Astrocyte (in vitro differentiated cells and primary cell): Measurements from ENCODE around the gene CDH19. TPM values are rescaled to one million over a fixed set of nuclear protein-coding genes. Genes with fewer than 3 reads are reported as not detected.

Experiments used
- DNase-seq: peaks from one replicate; pipeline ENCODE4 v3.0.0-alpha.2; 2010; ENCODE audit warnings: low read depth
- FAIRE-seq: peaks from 2 replicates; lab custom pipeline; 2011; peaks lifted over from hg19 to GRCh38; lab: Jason Lieb, UNC
- H2AFZ ChIP-seq: 2 replicates; pipeline ENCODE4 v1.6.0; 2012; ENCODE audit warnings: low read depth, low read length, inconsistent platforms
- H3K27ac ChIP-seq: 2 replicates; pipeline ENCODE4 v1.5.1; 2011; ENCODE audit warnings: low read depth, low read length, inconsistent platforms
- H3K27me3 ChIP-seq: 2 replicates; pipeline ENCODE4 v1.6.0; 2011; ENCODE audit warnings: low read length, inconsistent platforms; ENCODE audit not compliant: insufficient read depth
- H3K36me3 ChIP-seq: 2 replicates; pipeline ENCODE4 v1.5.1; 2011; ENCODE audit warnings: low read length, inconsistent platforms; ENCODE audit not compliant: insufficient read depth
- H3K4me1 ChIP-seq: 2 replicates; pipeline ENCODE4 v1.5.1; 2011; ENCODE audit warnings: low read length, inconsistent platforms; ENCODE audit not compliant: insufficient read depth
- H3K4me2 ChIP-seq: 2 replicates; pipeline ENCODE4 v1.6.0; 2012; ENCODE audit warnings: low read length, inconsistent platforms
- H3K4me3 ChIP-seq: 2 replicates; pipeline ENCODE4 v1.5.1; 2011; ENCODE audit warnings: low read depth, mild to moderate bottlenecking, low read length, inconsistent platforms; ENCODE audit not compliant: insufficient read depth
- H3K79me2 ChIP-seq: 2 replicates; pipeline ENCODE4 v1.6.0; 2012; ENCODE audit warnings: mild to moderate bottlenecking, low read length, inconsistent platforms; ENCODE audit not compliant: insufficient read depth
- H3K9ac ChIP-seq: 2 replicates; pipeline ENCODE4 v1.6.0; 2012; ENCODE audit warnings: mild to moderate bottlenecking, low read length, inconsistent platforms
- H3K9me3 ChIP-seq: 2 replicates; pipeline ENCODE4 v1.5.1; 2012; ENCODE audit warnings: low read depth, mild to moderate bottlenecking, low read length, inconsistent platforms; ENCODE audit not compliant: insufficient read depth
- H4K20me1 ChIP-seq: 2 replicates; pipeline ENCODE4 v1.6.0; 2012; ENCODE audit warnings: low read length, inconsistent platforms; ENCODE audit not compliant: insufficient read depth
- H3K27ac Mint-ChIP-seq: one replicate; pipeline ENCODE4 v1.8.0; 2021; ENCODE audit warnings: mild to moderate bottlenecking, mixed read lengths; ENCODE audit not compliant: unreplicated experiment
- H3K27me3 Mint-ChIP-seq: one replicate; pipeline ENCODE4 v1.8.0; 2021; ENCODE audit warnings: low read depth, mixed read lengths; ENCODE audit not compliant: unreplicated experiment
- H3K36me3 Mint-ChIP-seq: one replicate; pipeline ENCODE4 v1.8.0; 2021; ENCODE audit warnings: low read depth, mixed read lengths; ENCODE audit not compliant: unreplicated experiment
- H3K4me1 Mint-ChIP-seq: one replicate; pipeline ENCODE4 v1.8.0; 2021; ENCODE audit warnings: low read depth, mixed read lengths; ENCODE audit not compliant: unreplicated experiment
- H3K4me3 Mint-ChIP-seq: one replicate; pipeline ENCODE4 v1.8.0; 2021; ENCODE audit warnings: mild to moderate bottlenecking, moderate library complexity, mixed read lengths; ENCODE audit not compliant: unreplicated experiment
- H3K9me3 Mint-ChIP-seq: one replicate; pipeline ENCODE4 v1.8.0; 2021; ENCODE audit warnings: mild to moderate bottlenecking, mixed read lengths; ENCODE audit not compliant: unreplicated experiment
- EZH2 ChIP-seq: IDR thresholded peaks from 2 replicates; pipeline ENCODE4 v1.6.1; 2012; ENCODE audit warnings: mild to moderate bottlenecking, low read length, inconsistent platforms; ENCODE audit not compliant: insufficient read depth
- total RNA-seq: library from RNA; stranded (reverse); gene quantifications from 2 replicates; pipeline ENCODE4 v1.2.1, GENCODE V29; 2021
- TF ChIP-seq, protein P1 (sequence below): IDR thresholded peaks from 2 replicates; pipeline ENCODE4 v1.5.1; 2011; ENCODE audit warnings: low read depth, mild to moderate bottlenecking, inconsistent platforms, low read length, moderate library complexity; ENCODE audit not compliant: insufficient read depth

The CDH19 gene
- total RNA-seq, 1 donor from 2014 or later = not detected

GRCh38 chr18:66461344-66461743, 142.5 kb downstream of the CDH19 start:
- no peak overlapping the region for H3K27ac ChIP-seq

DNA sequence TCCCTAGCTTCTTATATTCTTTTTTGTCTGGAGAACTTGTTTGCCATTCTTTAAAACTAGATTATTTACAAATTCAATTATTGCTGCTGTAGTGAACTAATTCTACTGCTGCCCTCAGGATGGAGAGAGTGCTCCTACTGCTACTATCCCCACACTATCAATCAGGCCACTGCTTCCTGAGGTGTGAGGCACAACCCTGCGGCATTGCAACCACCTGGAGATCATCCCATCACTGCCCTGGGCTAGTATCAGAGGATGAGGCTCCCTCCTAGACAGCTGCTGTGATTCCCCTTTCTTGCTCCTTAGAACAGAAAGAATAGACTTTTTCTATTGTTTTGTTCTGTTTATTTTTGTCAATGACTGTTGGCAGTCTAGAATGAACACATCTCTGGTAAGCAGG, 146.6 kb downstream of the CDH19 start:
- Histone ChIP-seq H2AFZ (no peak overlapping the region), H3K79me2 (no peaks in the 10 kb centered on the region), H3K4me1 (no peaks in the 10 kb centered on the region), H4K20me1 (no peaks in the 10 kb centered on the region), H3K27ac (no peak overlapping the region), H3K27me3 (no peaks in the 10 kb centered on the region), H3K36me3 (no peaks in the 10 kb centered on the region), H3K4me3 (no peak overlapping the region), H3K9me3 (peaks cover 2% of the 10 kb centered on the region), H3K9ac (no peak overlapping the region), H3K4me2 (no peak overlapping the region)
- Mint-ChIP-seq H3K36me3 (no peaks in the 10 kb centered on the region), H3K27me3 (no peaks in the 10 kb centered on the region), H3K4me3 (no peak overlapping the region), H3K9me3 (no peaks in the 10 kb centered on the region), H3K27ac (no peak overlapping the region), H3K4me1 (no peaks in the 10 kb centered on the region)
- no peak for DNase-seq
- FAIRE-seq = no peak
- TF ChIP-seq, protein P1, sequence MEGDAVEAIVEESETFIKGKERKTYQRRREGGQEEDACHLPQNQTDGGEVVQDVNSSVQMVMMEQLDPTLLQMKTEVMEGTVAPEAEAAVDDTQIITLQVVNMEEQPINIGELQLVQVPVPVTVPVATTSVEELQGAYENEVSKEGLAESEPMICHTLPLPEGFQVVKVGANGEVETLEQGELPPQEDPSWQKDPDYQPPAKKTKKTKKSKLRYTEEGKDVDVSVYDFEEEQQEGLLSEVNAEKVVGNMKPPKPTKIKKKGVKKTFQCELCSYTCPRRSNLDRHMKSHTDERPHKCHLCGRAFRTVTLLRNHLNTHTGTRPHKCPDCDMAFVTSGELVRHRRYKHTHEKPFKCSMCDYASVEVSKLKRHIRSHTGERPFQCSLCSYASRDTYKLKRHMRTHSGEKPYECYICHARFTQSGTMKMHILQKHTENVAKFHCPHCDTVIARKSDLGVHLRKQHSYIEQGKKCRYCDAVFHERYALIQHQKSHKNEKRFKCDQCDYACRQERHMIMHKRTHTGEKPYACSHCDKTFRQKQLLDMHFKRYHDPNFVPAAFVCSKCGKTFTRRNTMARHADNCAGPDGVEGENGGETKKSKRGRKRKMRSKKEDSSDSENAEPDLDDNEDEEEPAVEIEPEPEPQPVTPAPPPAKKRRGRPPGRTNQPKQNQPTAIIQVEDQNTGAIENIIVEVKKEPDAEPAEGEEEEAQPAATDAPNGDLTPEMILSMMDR = no peak
- no peak for TF ChIP-seq EZH2

More at GRCh38 chr18:66461344-66461743, 142.5 kb downstream of the CDH19 start:
- Mint-ChIP-seq H3K4me3 (no peak overlapping the region), H3K27ac (no peak overlapping the region), H3K4me1 (no peaks in the 10 kb centered on the region), H3K27me3 (no peaks in the 10 kb centered on the region), H3K36me3 (no peaks in the 10 kb centered on the region), H3K9me3 (no peaks in the 10 kb centered on the region)
- no peaks in the 10 kb centered on the region for H3K4me1 ChIP-seq
- H2AFZ ChIP-seq = no peak overlapping the region
- DNase-seq (no peak), FAIRE-seq (no peak)
- H3K79me2 ChIP-seq = no peaks in the 10 kb centered on the region
- no peak overlapping the region for H3K4me3 ChIP-seq
- H3K9ac ChIP-seq = no peak overlapping the region
- peaks cover 2% of the 10 kb centered on the region for H3K9me3 ChIP-seq
- no peak overlapping the region for H3K4me2 ChIP-seq
- H3K27me3 ChIP-seq = no peaks in the 10 kb centered on the region
- no peak for TF ChIP-seq EZH2
- TF ChIP-seq, protein P1 = no peak
- H3K36me3 ChIP-seq = no peaks in the 10 kb centered on the region
- H4K20me1 ChIP-seq = no peaks in the 10 kb centered on the region
